Osteocyte (in vitro differentiated cells): Measurements from ENCODE around the gene METTL22. TPM values are rescaled to one million over a fixed set of nuclear protein-coding genes. Genes with fewer than 3 reads are reported as not detected.
A peak's percentile ranks its signal among the peaks of the same experiment; 100 is the strongest.

ENCODE experiments used
- DNase-seq: peaks from one replicate; pipeline ENCODE4 v3.0.0; 2021; ENCODE audit warnings: mixed read lengths; ENCODE audit not compliant: unreplicated experiment; ENCODE audit errors: extremely low spot score
- H3K27ac Mint-ChIP-seq: one replicate; pipeline ENCODE4 v1.8.0; 2021; ENCODE audit warnings: mild to moderate bottlenecking, mixed read lengths; ENCODE audit not compliant: unreplicated experiment
- H3K27me3 Mint-ChIP-seq: one replicate; pipeline ENCODE4 v1.8.0; 2021; ENCODE audit warnings: mixed read lengths; ENCODE audit not compliant: unreplicated experiment
- H3K36me3 Mint-ChIP-seq: one replicate; pipeline ENCODE4 v1.8.0; 2021; ENCODE audit warnings: mixed read lengths; ENCODE audit not compliant: unreplicated experiment
- H3K4me1 Mint-ChIP-seq: one replicate; pipeline ENCODE4 v1.8.0; 2021; ENCODE audit warnings: mixed read lengths; ENCODE audit not compliant: unreplicated experiment
- H3K4me3 Mint-ChIP-seq: one replicate; pipeline ENCODE4 v1.8.0; 2021; ENCODE audit warnings: mild to moderate bottlenecking, moderate library complexity, mixed read lengths; ENCODE audit not compliant: unreplicated experiment
- H3K9me3 Mint-ChIP-seq: one replicate; pipeline ENCODE4 v1.8.0; 2021; ENCODE audit warnings: mixed read lengths; ENCODE audit not compliant: unreplicated experiment
- total RNA-seq: library from RNA; stranded (reverse); gene quantifications from 2 replicates; pipeline ENCODE4 v1.2.1, GENCODE V29; 2021
- TF ChIP-seq, protein P1 (sequence below): fragments of 200-600 bp; sonication (generic); IDR thresholded peaks from 2 replicates; pipeline ENCODE4 v1.5.0; 2021; ENCODE audit warnings: antibody characterized with exemption, mild to moderate bottlenecking, moderate library complexity

Gene METTL22
- total RNA-seq, 1 donor from 2014 or later = 40.1 TPM

DNA sequence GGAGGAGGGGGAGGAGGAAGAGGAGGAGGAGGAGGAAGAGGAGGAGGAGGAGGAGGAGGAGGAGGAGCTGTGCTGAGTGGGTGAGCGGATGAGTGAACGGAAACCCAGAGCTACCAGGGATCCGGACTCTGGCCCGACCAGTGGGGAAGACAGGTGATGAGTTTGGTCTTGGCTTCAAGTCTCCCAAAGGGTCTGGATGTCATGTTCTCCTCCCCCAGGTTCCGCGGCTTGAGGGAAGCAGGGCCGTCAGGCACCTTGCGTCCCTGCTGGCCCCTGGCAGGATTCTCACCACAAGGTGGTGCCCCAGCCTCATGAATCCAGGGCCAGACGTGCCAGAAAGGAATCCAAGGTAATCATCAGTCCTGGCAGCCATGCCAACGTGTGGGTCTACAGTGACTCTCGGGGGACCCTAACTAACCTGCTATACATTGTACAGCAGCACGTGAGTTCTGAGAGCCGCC, 39.4 kb downstream of the METTL22 start:
- Mint-ChIP-seq H3K27me3 (peaks cover 4% of the 10 kb centered on the region), H3K4me3 (no peak overlapping the region), H3K4me1 (peaks cover 2% of the 10 kb centered on the region), H3K27ac (no peak overlapping the region), H3K9me3 (no peaks in the 10 kb centered on the region), H3K36me3 (no peaks in the 10 kb centered on the region)
- TF ChIP-seq, protein P1, sequence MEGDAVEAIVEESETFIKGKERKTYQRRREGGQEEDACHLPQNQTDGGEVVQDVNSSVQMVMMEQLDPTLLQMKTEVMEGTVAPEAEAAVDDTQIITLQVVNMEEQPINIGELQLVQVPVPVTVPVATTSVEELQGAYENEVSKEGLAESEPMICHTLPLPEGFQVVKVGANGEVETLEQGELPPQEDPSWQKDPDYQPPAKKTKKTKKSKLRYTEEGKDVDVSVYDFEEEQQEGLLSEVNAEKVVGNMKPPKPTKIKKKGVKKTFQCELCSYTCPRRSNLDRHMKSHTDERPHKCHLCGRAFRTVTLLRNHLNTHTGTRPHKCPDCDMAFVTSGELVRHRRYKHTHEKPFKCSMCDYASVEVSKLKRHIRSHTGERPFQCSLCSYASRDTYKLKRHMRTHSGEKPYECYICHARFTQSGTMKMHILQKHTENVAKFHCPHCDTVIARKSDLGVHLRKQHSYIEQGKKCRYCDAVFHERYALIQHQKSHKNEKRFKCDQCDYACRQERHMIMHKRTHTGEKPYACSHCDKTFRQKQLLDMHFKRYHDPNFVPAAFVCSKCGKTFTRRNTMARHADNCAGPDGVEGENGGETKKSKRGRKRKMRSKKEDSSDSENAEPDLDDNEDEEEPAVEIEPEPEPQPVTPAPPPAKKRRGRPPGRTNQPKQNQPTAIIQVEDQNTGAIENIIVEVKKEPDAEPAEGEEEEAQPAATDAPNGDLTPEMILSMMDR = peak; percentile 66
- no peak for DNase-seq

DNA sequence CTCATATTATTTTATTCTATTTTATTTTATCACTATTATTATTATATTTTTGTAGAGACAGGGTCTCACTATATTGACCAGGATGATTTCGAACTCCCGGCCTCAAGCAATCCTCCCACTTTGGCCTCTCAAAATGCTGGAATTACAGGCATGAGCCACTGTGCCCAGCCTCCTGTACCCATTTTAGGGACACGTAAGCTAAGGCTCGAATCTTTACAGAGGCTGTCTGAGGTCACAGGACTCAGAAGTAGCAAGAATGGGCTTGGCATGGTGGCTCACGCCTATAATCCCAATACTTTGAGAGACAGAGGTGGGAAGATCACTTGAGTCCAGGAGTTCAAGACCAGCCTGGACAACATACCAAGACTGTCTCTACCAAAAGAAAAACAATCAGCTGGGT, 40.2 kb downstream of the METTL22 start:
- no peak overlapping the region for H3K4me3 Mint-ChIP-seq
- no peaks in the 10 kb centered on the region for H3K36me3 Mint-ChIP-seq
- peaks cover 4% of the 10 kb centered on the region for H3K27me3 Mint-ChIP-seq
- no peaks in the 10 kb centered on the region for H3K9me3 Mint-ChIP-seq
- TF ChIP-seq, protein P1 = no peak
- DNase-seq = no peak
- H3K4me1 Mint-ChIP-seq = peaks cover 2% of the 10 kb centered on the region
- H3K27ac Mint-ChIP-seq = no peak overlapping the region

DNA sequence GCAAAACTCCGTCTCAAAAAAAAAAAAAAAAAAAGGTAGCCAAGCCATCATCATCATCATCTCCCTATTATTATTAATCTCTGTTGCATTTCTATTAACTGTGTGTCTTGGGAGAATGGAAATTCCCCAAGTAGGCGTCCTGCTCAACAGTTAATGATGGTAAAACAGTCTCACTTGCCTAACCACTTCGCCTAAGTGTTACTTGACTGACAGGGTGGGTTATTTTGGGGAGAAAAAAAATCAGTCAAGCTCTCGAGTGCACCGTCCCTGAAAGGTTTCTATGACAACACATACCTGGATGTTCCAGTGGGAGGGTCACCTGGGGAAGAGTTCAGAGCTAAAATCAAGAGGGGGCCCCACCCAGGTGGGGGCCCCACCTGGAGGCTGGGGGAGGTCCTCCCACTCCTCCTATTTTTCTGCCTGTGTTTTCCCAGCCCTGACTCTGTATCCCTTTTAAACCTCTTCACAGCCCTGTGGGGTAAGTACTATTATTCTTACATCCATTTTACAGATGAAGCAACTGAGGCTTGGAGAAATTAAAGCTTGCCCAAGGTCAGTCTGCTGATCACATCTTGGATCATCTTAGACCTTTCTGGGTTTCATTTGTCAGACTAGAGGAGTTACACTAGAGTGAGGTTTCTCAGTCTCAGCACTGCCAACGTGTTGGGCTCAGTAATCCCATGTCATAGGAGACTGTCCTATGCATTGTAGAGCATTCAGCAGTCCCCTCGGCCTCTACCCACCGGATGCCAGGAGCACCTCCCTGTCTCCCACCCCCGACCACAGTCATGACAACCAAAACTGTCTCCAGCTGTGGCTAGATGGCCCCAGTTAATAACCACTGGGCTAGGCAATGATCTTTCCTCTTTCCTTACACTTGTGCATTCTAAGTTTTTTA, 41.9 kb downstream of the METTL22 start:
- Mint-ChIP-seq H3K4me1 (peaks cover 2% of the 10 kb centered on the region), H3K27ac (no peak overlapping the region), H3K4me3 (no peak overlapping the region), H3K36me3 (no peaks in the 10 kb centered on the region), H3K27me3 (peaks cover 4% of the 10 kb centered on the region), H3K9me3 (no peaks in the 10 kb centered on the region)
- TF ChIP-seq, protein P1 = no peak
- DNase-seq = no peak

DNA sequence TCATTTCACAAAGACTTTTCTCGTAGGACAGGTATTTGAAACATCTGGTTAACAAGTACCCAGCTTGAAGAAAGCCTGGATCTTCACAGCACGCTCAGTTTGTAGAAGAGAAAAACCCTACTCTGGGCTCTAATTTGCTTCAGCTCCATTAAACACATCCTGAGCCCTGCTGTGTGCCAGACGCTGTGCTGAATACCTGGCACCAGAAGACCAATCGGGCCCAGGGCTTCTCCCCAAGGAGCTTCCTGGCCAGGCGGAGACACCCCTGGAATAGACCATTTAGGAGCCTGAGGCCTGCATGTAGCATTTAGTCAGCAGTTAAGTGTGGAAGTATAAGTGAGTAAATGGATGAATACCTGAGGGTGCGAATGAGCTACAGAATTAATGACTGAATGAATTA, 44.0 kb downstream of the METTL22 start:
- TF ChIP-seq, protein P1 = no peak
- no peaks in the 10 kb centered on the region for H3K36me3 Mint-ChIP-seq
- peaks cover under 1% of the 10 kb centered on the region for H3K4me1 Mint-ChIP-seq
- H3K27ac Mint-ChIP-seq = no peak overlapping the region
- no peak overlapping the region for H3K4me3 Mint-ChIP-seq
- no peak for DNase-seq
- H3K9me3 Mint-ChIP-seq = no peaks in the 10 kb centered on the region
- peaks cover 7% of the 10 kb centered on the region for H3K27me3 Mint-ChIP-seq

DNA sequence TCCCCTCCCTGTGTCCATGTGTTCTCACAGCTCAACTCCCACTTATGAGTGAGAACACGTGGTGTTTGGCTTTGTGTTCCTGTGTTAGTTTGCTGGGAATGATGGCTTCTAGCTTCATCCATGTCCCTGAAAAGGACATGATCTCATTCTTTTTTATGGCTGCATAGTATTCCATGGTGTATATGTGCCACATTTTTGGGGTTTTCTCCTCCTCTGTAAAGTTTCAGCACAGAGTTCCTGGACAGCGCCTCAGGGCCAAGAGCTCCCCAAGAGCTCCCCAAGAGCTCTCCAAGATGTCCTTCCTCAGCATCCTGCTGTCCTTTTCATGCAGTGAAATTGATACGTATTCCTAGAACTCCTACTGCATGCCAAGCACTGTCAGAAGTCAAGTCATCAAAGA, 46.0 kb downstream of the METTL22 start:
- Mint-ChIP-seq H3K4me1 (no peaks in the 10 kb centered on the region), H3K4me3 (no peak overlapping the region), H3K36me3 (no peaks in the 10 kb centered on the region), H3K27me3 (peaks cover 5% of the 10 kb centered on the region), H3K9me3 (no peaks in the 10 kb centered on the region), H3K27ac (no peak overlapping the region)
- TF ChIP-seq, protein P1 = no peak
- no peak for DNase-seq
